ENCODE measurements around the gene PSMB5. TPM values are rescaled to one million over a fixed set of nuclear protein-coding genes. Genes with fewer than 3 reads are reported as not detected.

Gene PSMB5
- total and polyA plus RNA-seq, 9 of the 15 experiments (the other 6 are each of a cell fraction or from before 2014, with no cell fraction given) = 198 to 1,870 (median 269) TPM

DNA sequence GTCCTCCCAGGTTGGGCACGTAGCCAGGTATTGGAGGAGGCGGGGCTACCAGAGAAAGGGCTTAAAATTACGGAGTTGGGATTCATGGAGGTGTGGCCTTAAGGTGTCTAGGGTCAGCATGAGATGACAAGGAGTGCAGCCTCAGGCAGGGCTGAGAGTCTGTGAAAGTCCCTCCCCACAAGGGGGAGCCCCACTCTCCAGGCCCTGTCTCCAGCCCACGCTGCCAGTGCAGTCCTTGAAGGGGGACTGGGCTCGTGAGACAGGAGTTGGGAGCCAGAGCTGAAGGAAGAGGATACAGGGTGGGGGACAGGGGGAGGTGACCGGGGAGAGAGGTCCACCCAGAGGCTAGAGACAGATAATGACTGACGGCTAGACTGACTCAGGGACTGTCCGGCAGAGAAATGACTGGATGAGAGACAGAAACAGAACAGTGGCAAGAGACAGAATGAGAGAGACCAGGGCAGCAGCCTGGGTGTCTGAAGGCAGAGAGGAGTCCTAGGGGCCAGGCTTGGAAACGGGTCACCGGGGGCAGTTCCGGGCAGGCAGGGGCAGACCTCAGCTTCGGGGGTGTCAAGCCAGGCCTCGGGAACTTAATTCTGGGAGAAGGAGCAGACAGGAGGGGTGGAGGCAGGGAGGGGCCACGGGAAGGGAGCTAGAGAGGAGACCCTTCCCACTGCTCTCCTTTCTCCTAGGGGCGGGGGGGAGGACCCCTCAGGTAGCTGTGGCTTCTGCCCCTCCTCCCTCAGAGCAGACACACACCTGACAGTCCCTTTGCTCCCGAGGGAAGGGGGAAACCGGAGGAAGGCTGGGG, 21.6 kb upstream of the PSMB5 start:
- ATAC-seq = peak; percentile 83
- peak overlapping the region; percentile 7; the same call in 2 of the 3 replicates for H3K27ac ChIP-seq (ENCODE audit: extremely low read depth, low read depth, low read length)
- H3K4me3 ChIP-seq = peak overlapping the region; percentile 69
- WGBS (ENCODE audit: insufficient coverage, low coverage, missing lambda C conversion rate) = 8% methylated on average over 13 of the region's 17 CpGs
- 0 out of 2 replicates have a peak, but pooled peaks cover 2% of the 10 kb centered on the region for H4K20me1 ChIP-seq (replicated peaks; ENCODE audit: control insufficient read depth, insufficient read depth, low read length)
- no peaks in the 10 kb centered on the region for H3K9me3 ChIP-seq (replicated peaks; ENCODE audit: control insufficient read depth, insufficient read depth, low read depth, low read length)
- no peaks in the 10 kb centered on the region for H3K27me3 ChIP-seq (ENCODE audit: control insufficient read depth in 2 of 2, insufficient read depth in 2 of 2, low read length in 2 of 2)
- peak; percentile 97 for FAIRE-seq
- CTCF ChIA-PET (ENCODE audit: low intra/inter-chr PET ratio) = interaction anchor here (0.8 to 9.2 kb wide), 6 partner anchors 50 to 500 kb away, joined by 3 to 141 read pairs (median 16); partner anchors contain the start of gene AJUBA
- peak; percentile 87 to 92 (median 89) for DNase-seq (ENCODE audit: extremely low read depth in 1 of 4, low spot score in 3 of 4)
- intact Hi-C loops (cut with micrococcal nuclease) (loop anchor here (1.0 kb wide), 2 partner anchors 53 to 62 kb away; no protein-coding TSS in a partner anchor), in situ Hi-C loops (cut with MboI) (no loop called here)
- H3K4me1 ChIP-seq (replicated peaks in 1 of 2; ENCODE audit: control insufficient read depth in 2 of 2, insufficient read depth in 2 of 2, low read length in 2 of 2) = peaks cover 11 to 51% of the 10 kb centered on the region in 2 experiments
- peaks cover 28% of the 10 kb centered on the region for H3K36me3 ChIP-seq (ENCODE audit: control insufficient read depth, insufficient read depth, low read length)
- no TSS peak for BruUV-seq (replicated peaks)
- H2AFZ ChIP-seq (ENCODE audit: low read depth, low read length) = peak overlapping the region; percentile 78
- POLR2A ChIA-PET = interaction anchor here (0.6 to 2.0 kb wide), 11 partner anchors 22 to 238 kb away, joined by 3 to 17 read pairs (median 3); partner anchors contain the start of genes HAUS4 and PSMB5
- no peaks in the 10 kb centered on the region for H3K9me1 ChIP-seq (ENCODE audit: control insufficient read depth, insufficient read depth, low read length)
- peak overlapping the region; percentile 47 to 91 for H3K9ac ChIP-seq (ENCODE audit: insufficient read depth in 1 of 2, low read depth in 2 of 2, low read length in 2 of 2)
- no peaks in the 10 kb centered on the region; the same call in 2 of the 3 replicates for H3K79me2 ChIP-seq (ENCODE audit: control insufficient read depth, insufficient read depth, low read length)
- H3K4me2 ChIP-seq (ENCODE audit: insufficient read depth, low read length) = peak overlapping the region; percentile 74
- TF ChIP-seq ZNF778 (CRISPR knock-in tag; IDR thresholded peaks at IDR 0.05) (no peak), E2F4 (CRISPR knock-in tag; IDR thresholded peaks at IDR 0.05; ENCODE audit: low read depth) (no peak), CTCF (IDR thresholded peaks at IDR 0.05 in 2 of 3, conservative IDR thresholded peaks at IDR 0.05 in 1 of 3; ENCODE audit: insufficient read depth in 2 of 3, low read depth in 1 of 3, low read length in 3 of 3) (peak; percentile 83 to 90 (median 87)), ELF1 (tag; IDR thresholded peaks at IDR 0.05) (no peak), ZBTB2 (IDR thresholded peaks at IDR 0.05) (peak; percentile 70), MCM7 (IDR thresholded peaks at IDR 0.05) (no peak), MYNN (IDR thresholded peaks at IDR 0.05) (peak; percentile 63; the same call in 1 of the 2 replicates), MYNN (CRISPR knock-in tag; IDR thresholded peaks at IDR 0.05) (no peak)
- TF ChIP-seq, protein P1, sequence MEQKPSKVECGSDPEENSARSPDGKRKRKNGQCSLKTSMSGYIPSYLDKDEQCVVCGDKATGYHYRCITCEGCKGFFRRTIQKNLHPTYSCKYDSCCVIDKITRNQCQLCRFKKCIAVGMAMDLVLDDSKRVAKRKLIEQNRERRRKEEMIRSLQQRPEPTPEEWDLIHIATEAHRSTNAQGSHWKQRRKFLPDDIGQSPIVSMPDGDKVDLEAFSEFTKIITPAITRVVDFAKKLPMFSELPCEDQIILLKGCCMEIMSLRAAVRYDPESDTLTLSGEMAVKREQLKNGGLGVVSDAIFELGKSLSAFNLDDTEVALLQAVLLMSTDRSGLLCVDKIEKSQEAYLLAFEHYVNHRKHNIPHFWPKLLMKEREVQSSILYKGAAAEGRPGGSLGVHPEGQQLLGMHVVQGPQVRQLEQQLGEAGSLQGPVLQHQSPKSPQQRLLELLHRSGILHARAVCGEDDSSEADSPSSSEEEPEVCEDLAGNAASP (IDR thresholded peaks at IDR 0.05) = no peak
